ENCODE results near the gene TTC1.

Gene TTC1

DNA sequence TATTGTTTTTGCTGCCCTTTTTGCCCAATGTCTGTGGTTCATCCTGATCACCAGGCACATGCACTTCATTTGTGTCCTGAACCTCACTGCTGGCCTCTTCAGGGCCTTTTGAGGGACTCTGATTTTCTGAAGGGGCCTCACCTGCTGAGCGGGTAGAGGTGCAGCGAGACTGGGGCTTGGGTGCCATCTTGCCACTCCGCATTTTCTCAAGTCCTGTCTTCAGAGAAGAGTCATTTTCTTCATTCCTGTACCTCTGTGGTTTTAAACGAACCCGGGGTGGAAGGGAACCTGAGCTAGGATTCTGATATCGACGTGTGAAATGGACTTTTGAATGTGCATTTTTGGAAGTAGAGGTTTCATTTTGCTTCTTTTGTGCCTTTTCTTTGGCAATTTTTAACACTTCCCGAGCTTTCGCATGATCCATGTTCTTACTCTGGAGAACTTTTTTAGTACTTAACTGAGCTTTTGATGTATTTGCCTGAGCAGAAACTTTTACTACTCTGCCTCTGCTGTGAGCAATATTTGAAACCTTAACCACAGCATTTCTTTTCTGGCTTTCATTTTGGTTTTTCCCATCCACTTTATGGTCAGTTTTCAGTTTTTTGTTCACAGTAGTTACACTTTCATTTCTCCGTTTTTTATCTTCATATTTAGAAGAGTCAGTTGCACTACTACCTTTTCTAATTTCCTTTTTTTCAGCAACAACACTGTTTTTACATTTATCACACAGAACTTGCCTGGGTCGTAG lies 84.2 kb downstream of the TTC1 start:
- intact Hi-C loops (cut with DNase I; ENCODE audit: low total_unique reads): no loop called here
- Histone ChIP-seq H3K4me1 (peaks cover 0 to 15% (median 4%) of the 10 kb centered on the region in 4 donors), H3K27ac (no peak overlapping the region), H3K36me3 (peaks cover 19 to 21% (median 19%) of the 10 kb centered on the region in 3 donors), H3K27me3 (no peaks in the 10 kb centered on the region), H3K4me3 (no peak overlapping the region), H3K9me3 (no peaks in the 10 kb centered on the region)
- TF ChIP-seq, protein P1, sequence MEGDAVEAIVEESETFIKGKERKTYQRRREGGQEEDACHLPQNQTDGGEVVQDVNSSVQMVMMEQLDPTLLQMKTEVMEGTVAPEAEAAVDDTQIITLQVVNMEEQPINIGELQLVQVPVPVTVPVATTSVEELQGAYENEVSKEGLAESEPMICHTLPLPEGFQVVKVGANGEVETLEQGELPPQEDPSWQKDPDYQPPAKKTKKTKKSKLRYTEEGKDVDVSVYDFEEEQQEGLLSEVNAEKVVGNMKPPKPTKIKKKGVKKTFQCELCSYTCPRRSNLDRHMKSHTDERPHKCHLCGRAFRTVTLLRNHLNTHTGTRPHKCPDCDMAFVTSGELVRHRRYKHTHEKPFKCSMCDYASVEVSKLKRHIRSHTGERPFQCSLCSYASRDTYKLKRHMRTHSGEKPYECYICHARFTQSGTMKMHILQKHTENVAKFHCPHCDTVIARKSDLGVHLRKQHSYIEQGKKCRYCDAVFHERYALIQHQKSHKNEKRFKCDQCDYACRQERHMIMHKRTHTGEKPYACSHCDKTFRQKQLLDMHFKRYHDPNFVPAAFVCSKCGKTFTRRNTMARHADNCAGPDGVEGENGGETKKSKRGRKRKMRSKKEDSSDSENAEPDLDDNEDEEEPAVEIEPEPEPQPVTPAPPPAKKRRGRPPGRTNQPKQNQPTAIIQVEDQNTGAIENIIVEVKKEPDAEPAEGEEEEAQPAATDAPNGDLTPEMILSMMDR (IDR thresholded peaks at IDR 0.05): no peak
- DNase-seq: no peak

DNA sequence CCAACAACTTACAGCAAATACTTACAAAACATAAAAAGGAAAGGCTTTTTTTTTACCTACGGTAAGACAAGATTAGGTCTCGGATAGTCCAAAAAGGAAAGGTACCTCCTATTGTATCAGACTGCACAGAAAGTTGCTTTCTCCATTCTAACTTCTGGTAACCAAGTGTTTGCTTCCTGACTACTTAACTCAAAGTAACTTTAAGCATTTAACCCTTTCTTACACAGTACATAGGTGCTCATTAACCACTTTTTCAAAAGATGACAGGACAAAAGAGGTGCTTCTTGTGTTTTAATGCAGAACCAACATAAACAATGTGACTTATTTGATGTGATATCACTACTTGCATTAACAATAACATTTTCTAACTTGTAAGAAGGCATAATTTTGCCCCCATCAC lies 87.2 kb downstream of the TTC1 start:
- intact Hi-C loops (cut with DNase I; ENCODE audit: low total_unique reads): no loop called here
- Histone ChIP-seq H3K4me3 (no peak overlapping the region), H3K27ac (no peak overlapping the region), H3K27me3 (no peaks in the 10 kb centered on the region), H3K9me3 (no peaks in the 10 kb centered on the region), H3K4me1 (peaks cover 0 to 27% (median 2%) of the 10 kb centered on the region in 4 donors), H3K36me3 (peaks cover 19 to 35% (median 33%) of the 10 kb centered on the region in 3 donors)
- no peak for DNase-seq
- TF ChIP-seq, protein P1 (IDR thresholded peaks at IDR 0.05): no peak

DNA sequence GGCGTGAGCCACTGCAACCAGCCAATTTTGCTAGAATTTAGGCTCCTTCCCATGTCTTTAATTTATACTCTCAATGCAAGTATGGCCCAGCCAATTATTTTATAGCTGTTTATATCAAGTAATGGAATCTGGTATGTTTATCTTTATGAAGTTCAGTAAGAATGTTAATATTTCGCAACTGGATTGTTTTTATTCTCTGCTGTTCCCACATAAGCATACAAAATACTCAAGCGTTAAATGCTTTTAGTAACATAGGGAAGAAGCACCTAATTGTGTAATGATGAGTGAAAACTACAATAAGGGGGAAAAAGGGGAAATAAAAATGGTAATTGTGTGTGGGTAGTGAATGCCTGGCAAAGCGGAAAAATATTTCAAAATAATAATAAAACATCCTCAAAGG lies 89.1 kb downstream of the TTC1 start:
- Histone ChIP-seq H3K27ac (no peak overlapping the region), H3K9me3 (no peaks in the 10 kb centered on the region), H3K4me1 (peaks cover 0 to 33% (median 3%) of the 10 kb centered on the region in 4 donors), H3K36me3 (peaks cover 10 to 25% (median 22%) of the 10 kb centered on the region in 3 donors), H3K27me3 (no peaks in the 10 kb centered on the region), H3K4me3 (no peak overlapping the region)
- intact Hi-C loops (cut with DNase I; ENCODE audit: low total_unique reads): no loop called here
- TF ChIP-seq, protein P1 (IDR thresholded peaks at IDR 0.05): no peak
- DNase-seq: no peak

DNA sequence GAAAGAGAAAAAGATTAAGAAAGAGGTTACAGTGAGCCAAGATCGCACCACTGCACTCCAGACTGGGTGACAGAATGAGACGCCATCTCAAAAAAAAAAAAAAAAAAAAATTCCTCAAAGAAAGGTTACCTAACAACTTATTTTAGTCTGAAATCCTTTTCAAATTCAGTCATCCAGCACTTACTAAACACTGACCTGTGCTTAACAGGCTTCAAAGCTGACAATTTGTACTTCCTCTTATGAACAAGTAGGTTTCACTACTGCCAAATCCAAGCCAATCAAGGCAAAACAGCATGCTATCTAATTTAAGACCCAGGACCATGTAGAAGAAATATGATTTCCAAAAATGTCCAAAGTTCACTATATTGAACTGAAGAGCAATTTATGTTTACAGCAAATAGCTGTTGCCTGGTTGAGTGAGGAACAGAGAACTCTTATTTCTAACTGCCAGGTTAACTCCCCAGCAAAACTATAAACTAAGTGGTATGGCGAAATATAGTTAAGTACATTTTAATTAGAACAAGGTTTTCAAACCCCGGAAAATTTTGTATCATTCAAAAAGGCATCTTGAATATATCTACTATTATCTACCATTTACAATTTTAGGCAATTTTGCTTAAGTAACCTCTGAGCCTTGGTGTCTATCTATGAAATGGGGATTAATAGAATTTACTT lies 96.9 kb downstream of the TTC1 start:
- intact Hi-C loops (cut with DNase I; ENCODE audit: low total_unique reads): no loop called here
- TF ChIP-seq, protein P1 (IDR thresholded peaks at IDR 0.05): no peak

DNA sequence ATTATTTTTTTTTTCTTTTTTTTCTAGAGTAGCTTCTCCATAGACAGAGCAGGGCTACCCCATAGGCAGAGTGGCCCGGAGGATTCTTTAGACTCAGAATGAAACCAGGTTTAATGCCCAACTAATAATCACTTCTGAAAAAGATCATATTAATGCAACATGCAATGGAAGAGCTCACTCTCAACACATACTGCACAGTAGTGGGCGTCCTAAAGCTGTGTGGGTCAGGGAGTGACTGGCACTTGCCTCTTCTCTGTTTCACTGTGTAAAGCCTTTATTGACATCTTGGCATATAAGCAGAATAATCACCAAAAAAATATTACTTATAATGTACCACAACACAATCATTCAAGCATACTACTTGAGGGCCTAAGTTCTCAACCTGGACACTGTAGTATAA lies 99.2 kb downstream of the TTC1 start:
- TF ChIP-seq, protein P1 (IDR thresholded peaks at IDR 0.05): no peak
- H3K4me1 ChIP-seq: peaks cover 0 to 19% (median 3%) of the 10 kb centered on the region in 4 donors
- peaks cover 5 to 32% (median 20%) of the 10 kb centered on the region in 3 donors for H3K36me3 ChIP-seq
- intact Hi-C loops (cut with DNase I; ENCODE audit: low total_unique reads): no loop called here
- H3K27ac ChIP-seq: no peak overlapping the region
- H3K4me3 ChIP-seq: no peak overlapping the region
- no peak for DNase-seq
- H3K27me3 ChIP-seq: no peaks in the 10 kb centered on the region
- H3K9me3 ChIP-seq: no peaks in the 10 kb centered on the region

More for the DNA sequence above, 96.9 kb downstream of the TTC1 start:
- Histone ChIP-seq H3K4me1 (peaks cover 0 to 22% (median 6%) of the 10 kb centered on the region in 4 donors), H3K27me3 (no peaks in the 10 kb centered on the region), H3K27ac (no peak overlapping the region), H3K36me3 (peaks cover 0 to 14% (median 11%) of the 10 kb centered on the region in 3 donors), H3K9me3 (no peaks in the 10 kb centered on the region), H3K4me3 (no peak overlapping the region)
- DNase-seq: no peak
